Nucleus accumbens (tissue), 56 donors: ENCODE results near the gene ARID3B.
"Not testable (repeated sequence)": the region's sequence is repeated elsewhere in the genome, so short reads cannot be mapped to it uniquely, and the experiment has no call there.

Experiments
- DNase-seq, 56 donors: peaks; one replicate each; lab custom pipeline; 2025; lab: John Stamatoyannopoulos, UW

The ARID3B gene

GRCh38 chr15:74535388-74536084 is 5.5 kb upstream of the ARID3B start:
- no peak for DNase-seq

GRCh38 chr15:74537736-74538135 is 3.3 kb upstream of the ARID3B start:
- DNase-seq, result no peak

GRCh38 chr15:74539521-74539920 is 1.5 kb upstream of the ARID3B start:
- DNase-seq, result not testable (repeated sequence)

- no peak for DNase-seq
Observed at GRCh38 chr15:74540161-74540760, 759 bp upstream of the ARID3B start.

- peak in 25 of 56 donors; percentile 0 to 45 (median 11) for DNase-seq
Observed at GRCh38 chr15:74541494-74542165, 610 bp downstream of the ARID3B start.

GRCh38 chr15:74542166-74543042 is 1.4 kb downstream of the ARID3B start:
- DNase-seq, result no peak

GRCh38 chr15:74543043-74543422 is 2.0 kb downstream of the ARID3B start:
- no peak for DNase-seq

- no peak for DNase-seq
Observed at GRCh38 chr15:74543583-74543982, 2.6 kb downstream of the ARID3B start.

GRCh38 chr15:74545086-74545485 is 4.1 kb downstream of the ARID3B start:
- no peak for DNase-seq

- peak; percentile 33 to 99 (median 91) for DNase-seq
Observed at GRCh38 chr15:74545776-74546656, 5.0 kb downstream of the ARID3B start.

GRCh38 chr15:74547616-74548015 is 6.6 kb downstream of the ARID3B start:
- no peak for DNase-seq

GRCh38 chr15:74548241-74548640 is 7.2 kb downstream of the ARID3B start:
- no peak for DNase-seq

GRCh38 chr15:74549816-74550215 is 8.8 kb downstream of the ARID3B start:
- no peak for DNase-seq

- no peak for DNase-seq
Observed at GRCh38 chr15:74551714-74552113, 10.7 kb downstream of the ARID3B start.

- DNase-seq, result no peak
Observed at GRCh38 chr15:74552773-74553441, 11.9 kb downstream of the ARID3B start.

- no peak for DNase-seq
Observed at GRCh38 chr15:74555192-74555591, 14.2 kb downstream of the ARID3B start.

GRCh38 chr15:74558706-74559105 is 17.7 kb downstream of the ARID3B start:
- DNase-seq, result no peak

GRCh38 chr15:74563442-74563841 is 22.4 kb downstream of the ARID3B start:
- no peak for DNase-seq

GRCh38 chr15:74564182-74564581 is 23.2 kb downstream of the ARID3B start:
- no peak for DNase-seq
